ENCODE data around the gene ANKFN1.

ANKFN1 gene

GRCh38 chr17:56231693-56232092, 78.4 kb downstream of the ANKFN1 start:
- Histone ChIP-seq H3K4me3 (ENCODE audit: low read depth, low read length) (no peak overlapping the region), H3K27me3 (ENCODE audit: control insufficient read depth, insufficient read depth, low read length) (peaks cover 2% of the 10 kb centered on the region), H3K36me3 (ENCODE audit: control insufficient read depth, insufficient read depth, low read length) (no peaks in the 10 kb centered on the region), H2AFZ (no peak overlapping the region), H3K27ac (no peak overlapping the region), H3K4me1 (no peaks in the 10 kb centered on the region), H3K4me2 (ENCODE audit: low read length) (no peak overlapping the region), H3K79me2 (no peaks in the 10 kb centered on the region), H3K9ac (no peak overlapping the region), H3K9me3 (ENCODE audit: control insufficient read depth, low read length) (no peaks in the 10 kb centered on the region)
- TF ChIP-seq CTCF (IDR thresholded peaks at IDR 0.05): no peak

- Histone ChIP-seq H3K4me3 (ENCODE audit: low read depth, low read length) (no peak overlapping the region), H2AFZ (no peak overlapping the region), H3K9ac (no peak overlapping the region), H3K79me2 (no peaks in the 10 kb centered on the region), H3K27me3 (ENCODE audit: control insufficient read depth, insufficient read depth, low read length) (no peaks in the 10 kb centered on the region), H3K9me3 (ENCODE audit: control insufficient read depth, low read length) (no peaks in the 10 kb centered on the region), H3K27ac (no peak overlapping the region), H3K36me3 (ENCODE audit: control insufficient read depth, insufficient read depth, low read length) (no peaks in the 10 kb centered on the region), H3K4me1 (no peaks in the 10 kb centered on the region), H3K4me2 (ENCODE audit: low read length) (no peak overlapping the region)
- no peak for TF ChIP-seq CTCF (IDR thresholded peaks at IDR 0.05)
These were observed 91.1 kb downstream of the ANKFN1 start for GRCh38 chr17:56244268-56244890.

GRCh38 chr17:56247816-56248215, 94.5 kb downstream of the ANKFN1 start:
- no peaks in the 10 kb centered on the region for H3K9me3 ChIP-seq (ENCODE audit: control insufficient read depth, low read length)
- H2AFZ ChIP-seq: no peak overlapping the region
- no peaks in the 10 kb centered on the region for H3K36me3 ChIP-seq (ENCODE audit: control insufficient read depth, insufficient read depth, low read length)
- H3K79me2 ChIP-seq: no peaks in the 10 kb centered on the region
- H3K4me1 ChIP-seq: no peaks in the 10 kb centered on the region
- no peaks in the 10 kb centered on the region for H3K27me3 ChIP-seq (ENCODE audit: control insufficient read depth, insufficient read depth, low read length)
- H3K4me3 ChIP-seq (ENCODE audit: low read depth, low read length): no peak overlapping the region
- no peak for TF ChIP-seq CTCF (IDR thresholded peaks at IDR 0.05)
- H3K27ac ChIP-seq: no peak overlapping the region
- no peak overlapping the region for H3K4me2 ChIP-seq (ENCODE audit: low read length)
- H3K9ac ChIP-seq: no peak overlapping the region

- TF ChIP-seq CTCF (IDR thresholded peaks at IDR 0.05): no peak
- no peaks in the 10 kb centered on the region for H3K9me3 ChIP-seq (ENCODE audit: control insufficient read depth, low read length)
These were observed 103.8 kb downstream of the ANKFN1 start for GRCh38 chr17:56257075-56257474.

GRCh38 chr17:56260376-56261002, 107.2 kb downstream of the ANKFN1 start:
- Histone ChIP-seq H3K9me3 (ENCODE audit: control insufficient read depth, low read length) (no peaks in the 10 kb centered on the region), H3K4me1 (no peaks in the 10 kb centered on the region), H2AFZ (no peak overlapping the region), H3K36me3 (ENCODE audit: control insufficient read depth, insufficient read depth, low read length) (no peaks in the 10 kb centered on the region), H3K79me2 (no peaks in the 10 kb centered on the region), H3K4me3 (ENCODE audit: low read depth, low read length) (no peak overlapping the region), H3K4me2 (ENCODE audit: low read length) (no peak overlapping the region), H3K27me3 (ENCODE audit: control insufficient read depth, insufficient read depth, low read length) (no peaks in the 10 kb centered on the region), H3K27ac (no peak overlapping the region), H3K9ac (no peak overlapping the region)
- no peak for TF ChIP-seq CTCF (IDR thresholded peaks at IDR 0.05)

More at GRCh38 chr17:56257075-56257474, 103.8 kb downstream of the ANKFN1 start:
- no peaks in the 10 kb centered on the region for H3K4me1 ChIP-seq
- no peaks in the 10 kb centered on the region for H3K79me2 ChIP-seq
- no peak overlapping the region for H3K27ac ChIP-seq
- no peaks in the 10 kb centered on the region for H3K36me3 ChIP-seq (ENCODE audit: control insufficient read depth, insufficient read depth, low read length)
- no peak overlapping the region for H3K4me2 ChIP-seq (ENCODE audit: low read length)
- no peaks in the 10 kb centered on the region for H3K27me3 ChIP-seq (ENCODE audit: control insufficient read depth, insufficient read depth, low read length)
- no peak overlapping the region for H3K9ac ChIP-seq
- H3K4me3 ChIP-seq (ENCODE audit: low read depth, low read length): no peak overlapping the region
- H2AFZ ChIP-seq: no peak overlapping the region

Measured in parathyroid adenoma (tissue), 2 donors.